Measurements from ENCODE around the gene SNED1. TPM values are rescaled to one million over a fixed set of nuclear protein-coding genes. Genes with fewer than 3 reads are reported as not detected.

The SNED1 gene
- total RNA-seq, 1 donor from 2014 or later, result 17.9 TPM

GRCh38 chr2:241066893-241067341 lies 68.5 kb downstream of the SNED1 start:
- no peak for DNase-seq (ENCODE audit: low read depth in 2 of 2)

- DNase-seq (ENCODE audit: low read depth in 2 of 2), result no peak
These were observed 69.2 kb downstream of the SNED1 start for GRCh38 chr2:241067501-241068135.

GRCh38 chr2:241068136-241068941 lies 69.9 kb downstream of the SNED1 start:
- DNase-seq (ENCODE audit: low read depth in 2 of 2), result no peak

- DNase-seq (ENCODE audit: low read depth in 2 of 2), result no peak
These were observed 70.8 kb downstream of the SNED1 start for GRCh38 chr2:241068942-241069810.

- DNase-seq (ENCODE audit: low read depth in 2 of 2), result no peak
These were observed 71.4 kb downstream of the SNED1 start for GRCh38 chr2:241069821-241070281.

GRCh38 chr2:241070361-241070760 lies 71.9 kb downstream of the SNED1 start:
- DNase-seq (ENCODE audit: low read depth in 2 of 2), result no peak

GRCh38 chr2:241070811-241071676 lies 72.6 kb downstream of the SNED1 start:
- no peak for DNase-seq (ENCODE audit: low read depth in 2 of 2)

- DNase-seq (ENCODE audit: low read depth in 2 of 2), result no peak
These were observed 73.3 kb downstream of the SNED1 start for GRCh38 chr2:241071677-241072111.

- no peak for DNase-seq (ENCODE audit: low read depth in 2 of 2)
These were observed 73.7 kb downstream of the SNED1 start for GRCh38 chr2:241072151-241072550.

- DNase-seq (ENCODE audit: low read depth in 2 of 2), result no peak
These were observed 74.2 kb downstream of the SNED1 start for GRCh38 chr2:241072553-241073165.

GRCh38 chr2:241073166-241074064 lies 75.0 kb downstream of the SNED1 start:
- no peak for DNase-seq (ENCODE audit: low read depth in 2 of 2)

- DNase-seq (ENCODE audit: low read depth in 2 of 2), result no peak
These were observed 75.8 kb downstream of the SNED1 start for GRCh38 chr2:241074065-241074818.

GRCh38 chr2:241074901-241075540 lies 76.6 kb downstream of the SNED1 start:
- DNase-seq (ENCODE audit: low read depth in 2 of 2), result no peak

- DNase-seq (ENCODE audit: low read depth in 2 of 2), result no peak
These were observed 82.2 kb downstream of the SNED1 start for GRCh38 chr2:241080405-241081189.

GRCh38 chr2:241081190-241081642 lies 82.8 kb downstream of the SNED1 start:
- no peak for DNase-seq (ENCODE audit: low read depth in 2 of 2)

GRCh38 chr2:241081643-241082340 lies 83.4 kb downstream of the SNED1 start:
- DNase-seq (ENCODE audit: low read depth in 2 of 2), result no peak

Measured in lung microvascular endothelial cell (primary cell).